HepG2 (cell line): ENCODE results near the gene UBAC1. TPM values are rescaled to one million over a fixed set of nuclear protein-coding genes. Genes with fewer than 3 reads are reported as not detected.

Experiments used
- ASH2L ChIP-seq: fragments of 300-600, 200-600 bp; sonication (generic); IDR thresholded peaks from 2 replicates; pipeline ENCODE4 v1.7.0; 2017; ENCODE audit warnings: low read depth, mild to moderate bottlenecking, moderate library complexity, mixed read lengths, low read length; ENCODE audit not compliant: insufficient read length
- BATF2 ChIP-seq: sonication (generic); formaldehyde crosslinking; IDR thresholded peaks from 2 replicates; pipeline ENCODE4 v1.8.0; 2022; ENCODE audit warnings: mild to moderate bottlenecking, missing genetic modification reagents, moderate library complexity
- BCL3 ChIP-seq: sonication (generic); formaldehyde crosslinking; IDR thresholded peaks from 2 replicates; pipeline ENCODE4 v1.5.1; 2020; ENCODE audit warnings: mild to moderate bottlenecking, missing genetic modification reagents, moderate library complexity
- GABPA ChIP-seq, 2 experiments: IDR thresholded peaks; 2 replicates each; pipeline ENCODE4 v1.6.1; 2011 to 2016; ENCODE audit warnings: low read depth in 2 of 2, low read length in 1 of 2, missing biosample characterization in 1 of 2, missing genetic modification characterization in 1 of 2
- HOXA5 ChIP-seq: sonication (generic); formaldehyde crosslinking; IDR thresholded peaks from 2 replicates; pipeline ENCODE4 v1.4.0; 2020; ENCODE audit warnings: missing genetic modification reagents
- IKZF5 ChIP-seq: IDR thresholded peaks from 2 replicates; pipeline ENCODE4 v1.6.1; 2018; ENCODE audit warnings: missing genetic modification reagents, mild to moderate bottlenecking, missing compliant biosample characterization
- MIXL1 ChIP-seq: IDR thresholded peaks from 2 replicates; pipeline ENCODE4 v1.6.1; 2016
- POLR2AphosphoS5 ChIP-seq: IDR thresholded peaks from 2 replicates; pipeline ENCODE4 v1.6.1; 2012; ENCODE audit warnings: low read depth, low read length
- RNF219 ChIP-seq: sonication (generic); formaldehyde crosslinking; IDR thresholded peaks from 2 replicates; pipeline ENCODE4 v1.5.0; 2020; ENCODE audit warnings: mild to moderate bottlenecking, missing genetic modification reagents
- SALL2 ChIP-seq: sonication (generic); formaldehyde crosslinking; IDR thresholded peaks from 2 replicates; pipeline ENCODE4 v1.8.1; 2023; ENCODE audit warnings: mild to moderate bottlenecking, missing genetic modification reagents, inconsistent platforms
- UBTF ChIP-seq: sonication (generic); formaldehyde crosslinking; IDR thresholded peaks from 2 replicates; pipeline ENCODE4 v1.4.0; 2020; ENCODE audit warnings: mild to moderate bottlenecking, missing genetic modification reagents
- ZBTB20 ChIP-seq: sonication (generic); formaldehyde crosslinking; IDR thresholded peaks from 2 replicates; pipeline ENCODE4 v1.8.1; 2023; ENCODE audit warnings: missing genetic modification reagents, low read depth, mild to moderate bottlenecking, borderline replicate concordance
- ZC3H13 ChIP-seq: sonication (generic); formaldehyde crosslinking; IDR thresholded peaks from 2 replicates; pipeline ENCODE4 v1.8.1; 2023; ENCODE audit warnings: mild to moderate bottlenecking, missing genetic modification reagents, moderate library complexity
- ZGPAT ChIP-seq: IDR thresholded peaks from 2 replicates; pipeline ENCODE4 v1.6.1; 2016; ENCODE audit warnings: mild to moderate bottlenecking
- ZNF543 ChIP-seq: sonication (generic); formaldehyde crosslinking; IDR thresholded peaks from 2 replicates; pipeline ENCODE4 v1.4.0; 2020; ENCODE audit warnings: mild to moderate bottlenecking, missing genetic modification reagents
- ZXDC ChIP-seq: sonication (generic); formaldehyde crosslinking; IDR thresholded peaks from 2 replicates; pipeline ENCODE4 v1.5.0; 2020; ENCODE audit warnings: mild to moderate bottlenecking, missing genetic modification reagents
- polyA plus RNA-seq, 8 experiments: library from polyadenylated mRNA; depleted of rRNA in 3 of 8; stranded (reverse) in 7 of 8; unstranded in 1 of 8; fragments of >200 nt; fragmentation: Illumina TruSeq in 4 of 8; extraction: Trizol in 4 of 8; gene quantifications; 2 replicates each; pipeline versions ENCODE4 v1.2.1 to v1.2.3, GENCODE V29; 2011 to 2016; ENCODE audit warnings: low read depth in 4 of 8, missing spikeins in 1 of 8, mixed read lengths in 1 of 8; ENCODE audit not compliant: insufficient read depth in 1 of 8
- total RNA-seq, 5 experiments: library from RNA; depleted of rRNA; stranded (reverse); fragments of >200 nt; fragmentation: Illumina TruSeq; extraction: Trizol; gene quantifications; 2 replicates each; pipeline ENCODE4 v1.2.3, GENCODE V29; 2016; ENCODE audit warnings: low read depth in 1 of 5

UBAC1 gene
- total and polyA plus RNA-seq, 2 of the 13 experiments (the other 11 are each of a cell fraction or from before 2014, with no cell fraction given): 32.2 to 34.1 TPM

GRCh38 chr9:135907431-135908092 lies 53.6 kb downstream of the UBAC1 start, which contains the start of gene CAMSAP1 (continued):
- TF ChIP-seq BATF2 (CRISPR knock-in tag) (no peak), IKZF5 (CRISPR knock-in tag) (0 out of 2 replicates have a peak, but pooled peaks have one; percentile 62), HOXA5 (peak; percentile 44; the same call in 1 of the 2 replicates), POLR2AphosphoS5 (peak; percentile 75), ZC3H13 (CRISPR knock-in tag) (0 out of 2 replicates have a peak, but pooled peaks have one; percentile 49), UBTF (peak; percentile 41; the same call in 1 of the 2 replicates), ZGPAT (peak; percentile 76; the same call in 1 of the 2 replicates), MIXL1 (CRISPR knock-in tag) (no peak), RNF219 (CRISPR knock-in tag) (no peak), ASH2L (peak; percentile 69), SALL2 (CRISPR knock-in tag) (peak; percentile 49; the same call in 1 of the 2 replicates), BCL3 (0 out of 2 replicates have a peak, but pooled peaks have one; percentile 30), ZBTB20 (no peak), ZNF543 (CRISPR knock-in tag) (no peak), ZXDC (CRISPR knock-in tag) (0 out of 2 replicates have a peak, but pooled peaks have one; percentile 19), GABPA (IDR thresholded peaks at IDR 0.05; ENCODE audit: low read depth, low read length) (no peak), GABPA (CRISPR knock-in tag; IDR thresholded peaks at IDR 0.05; ENCODE audit: low read depth) (no peak)
